ENCODE measurements around the gene UGT1A1.

The UGT1A1 gene

DNA sequence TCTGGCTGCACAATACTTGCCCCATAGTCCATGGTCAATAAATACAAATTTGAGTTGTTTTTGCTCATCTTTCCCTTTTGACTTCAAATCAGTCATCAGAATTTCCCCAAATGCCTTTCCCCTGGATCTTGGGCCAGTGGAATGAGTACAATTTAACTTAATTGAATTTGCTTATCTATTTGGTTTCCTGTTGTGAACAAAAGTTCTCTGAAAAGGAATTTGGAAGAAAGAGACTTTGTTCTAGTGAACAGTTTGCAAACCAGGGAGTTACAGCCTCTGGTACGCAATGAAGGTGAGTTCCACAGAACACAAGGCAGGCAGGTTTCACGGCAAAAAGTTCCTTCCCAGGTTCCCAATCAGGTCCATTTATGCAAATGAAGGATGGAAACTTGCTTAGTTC lies 1.2 kb upstream of the UGT1A1 start:
- DNase-seq = no peak

- DNase-seq = no peak
Measured at GRCh38 chr2:233761040-233761769, 1.1 kb downstream of the UGT1A1 start.

GRCh38 chr2:233764264-233764663 lies 4.2 kb downstream of the UGT1A1 start:
- no peak for DNase-seq

GRCh38 chr2:233764761-233765160 lies 4.7 kb downstream of the UGT1A1 start:
- DNase-seq = no peak

DNA sequence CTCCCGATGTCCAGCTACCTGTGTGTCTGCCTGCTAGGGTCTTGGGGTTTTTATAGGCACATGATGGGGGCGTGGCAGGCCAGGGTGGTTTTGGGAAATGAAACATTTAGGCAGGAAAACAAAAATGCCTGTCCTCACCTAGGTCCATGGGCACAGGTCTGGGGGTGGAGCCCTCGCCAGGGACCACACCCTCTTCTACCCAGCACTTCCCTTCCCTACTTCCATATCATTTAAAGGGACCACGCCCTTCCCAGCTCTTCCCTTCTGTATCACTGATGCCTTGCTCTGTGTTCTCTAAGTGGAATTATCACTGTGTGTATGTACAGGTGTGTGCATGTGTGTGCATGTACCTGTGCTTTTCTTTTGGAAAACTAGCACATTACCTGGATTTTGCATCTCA lies 6.3 kb downstream of the UGT1A1 start:
- DNase-seq = no peak

DNA sequence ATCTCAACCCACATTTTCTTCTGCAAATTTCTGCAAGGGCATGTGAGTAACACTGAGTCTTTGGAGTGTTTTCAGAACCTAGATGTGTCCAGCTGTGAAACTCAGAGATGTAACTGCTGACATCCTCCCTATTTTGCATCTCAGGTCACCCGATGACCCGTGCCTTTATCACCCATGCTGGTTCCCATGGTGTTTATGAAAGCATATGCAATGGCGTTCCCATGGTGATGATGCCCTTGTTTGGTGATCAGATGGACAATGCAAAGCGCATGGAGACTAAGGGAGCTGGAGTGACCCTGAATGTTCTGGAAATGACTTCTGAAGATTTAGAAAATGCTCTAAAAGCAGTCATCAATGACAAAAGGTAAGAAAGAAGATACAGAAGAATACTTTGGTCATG lies 8.0 kb downstream of the UGT1A1 start:
- no peak for DNase-seq

DNA sequence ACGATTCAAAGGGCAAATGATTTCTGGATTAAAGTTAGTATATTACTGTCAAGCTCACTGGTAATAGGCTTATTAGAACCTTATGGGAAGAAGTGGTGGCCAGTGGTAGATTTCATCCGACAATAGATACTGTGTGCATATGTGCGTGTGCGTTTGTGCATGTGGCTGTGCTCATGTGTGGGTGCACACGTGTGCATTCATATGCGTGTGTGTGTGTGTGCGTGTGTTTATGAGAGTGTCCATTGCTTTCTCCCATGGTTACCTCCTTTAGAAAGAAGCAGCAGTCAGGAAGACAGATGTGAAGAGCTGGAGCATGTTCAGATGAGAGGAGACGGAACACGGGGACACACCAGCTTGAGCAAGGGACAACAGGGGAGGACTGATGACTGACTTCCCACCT lies 9.2 kb downstream of the UGT1A1 start:
- no peak for DNase-seq

GRCh38 chr2:233772153-233772552 lies 12.1 kb downstream of the UGT1A1 start:
- no peak for DNase-seq

GRCh38 chr2:233772583-233772982 lies 12.5 kb downstream of the UGT1A1 start:
- no peak for DNase-seq

GRCh38 chr2:233773854-233774253 lies 13.8 kb downstream of the UGT1A1 start:
- DNase-seq = no peak

- DNase-seq = no peak
Measured at GRCh38 chr2:233775414-233775813, 15.3 kb downstream of the UGT1A1 start.

DNA sequence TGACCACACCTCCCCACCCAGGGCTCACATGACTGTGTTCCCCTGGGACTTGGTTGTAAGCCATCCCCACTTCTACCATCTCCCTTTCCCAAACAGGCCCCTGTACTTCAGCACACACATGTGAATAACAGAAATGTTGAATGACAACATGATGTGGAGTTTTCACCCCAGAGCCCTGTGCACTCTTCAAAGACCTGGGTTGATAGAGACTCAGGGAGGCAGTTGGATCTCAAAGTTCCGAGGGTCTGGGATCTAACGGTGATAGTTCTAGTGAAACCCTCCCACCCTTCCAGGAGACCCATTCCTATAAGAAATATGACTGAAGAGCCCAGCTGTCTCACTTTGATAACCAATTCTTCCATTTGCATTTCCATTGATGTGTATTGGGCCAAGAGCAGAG lies 18.0 kb downstream of the UGT1A1 start, which contains the start of gene MROH2A:
MROH2A (plus strand) TSS at position 301 of the 400 bp plus-strand sequence. CDS start 1,029 bp downstream, outside the sequence.
- DNase-seq = no peak

DNA sequence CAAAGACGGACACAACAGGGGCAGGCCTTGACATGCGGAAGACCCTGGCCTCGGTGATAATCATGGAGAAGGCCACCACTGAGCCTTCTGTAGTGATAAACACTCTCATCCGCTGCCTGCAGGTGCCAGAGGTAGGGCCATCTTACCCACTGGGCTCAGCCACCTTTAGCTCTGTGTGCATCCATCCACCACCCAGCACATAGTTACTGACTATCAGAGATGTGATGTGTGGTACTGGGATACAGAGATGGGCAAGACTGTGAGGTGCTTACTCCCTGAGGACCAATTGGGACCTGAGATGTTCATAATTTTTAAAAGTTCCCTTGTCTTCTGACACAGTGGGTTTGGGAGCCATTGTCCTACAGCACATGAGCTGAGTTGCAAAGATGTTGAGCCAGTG lies 19.7 kb downstream of the UGT1A1 start:
- no peak for DNase-seq

- no peak for DNase-seq
Measured at GRCh38 chr2:233780771-233781170, 20.7 kb downstream of the UGT1A1 start.

GRCh38 chr2:233789554-233789953 lies 29.5 kb downstream of the UGT1A1 start:
- no peak for DNase-seq

GRCh38 chr2:233791151-233791882 lies 31.2 kb downstream of the UGT1A1 start:
- no peak for DNase-seq

GRCh38 chr2:233791883-233792329 lies 31.8 kb downstream of the UGT1A1 start:
- no peak for DNase-seq

- no peak for DNase-seq
Measured at GRCh38 chr2:233792720-233793119, 32.6 kb downstream of the UGT1A1 start.

DNA sequence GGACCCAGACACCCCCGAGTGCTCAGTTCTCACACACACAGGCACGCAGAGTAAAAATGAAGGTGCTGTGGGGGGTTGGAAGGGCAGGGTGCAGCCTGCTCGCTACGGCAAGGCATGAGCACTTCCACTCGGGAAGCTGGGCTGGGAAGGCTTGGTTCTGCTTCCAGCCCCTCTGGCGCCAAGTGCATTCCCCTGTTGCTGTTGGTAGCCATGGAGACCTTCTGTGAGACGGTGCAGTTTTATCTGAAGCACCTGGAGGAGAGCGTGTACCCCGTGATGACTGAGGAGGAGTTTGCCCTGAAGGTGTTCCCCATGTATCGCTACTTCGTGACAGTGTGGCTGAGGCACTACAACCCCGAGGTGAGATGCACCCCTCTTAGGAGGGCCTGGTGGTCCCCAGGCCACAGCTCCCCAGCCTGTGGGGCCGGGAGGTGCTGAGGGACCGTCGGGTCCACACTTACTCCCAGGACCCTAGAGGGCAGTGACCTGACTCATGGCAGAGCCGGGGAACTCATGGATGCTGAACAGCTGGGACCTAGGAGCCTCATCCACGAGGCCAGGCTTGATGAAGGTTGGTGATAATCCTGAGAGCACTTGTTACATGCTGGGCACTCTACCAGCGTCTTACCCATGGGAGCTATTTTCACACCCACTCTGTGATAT lies 33.5 kb downstream of the UGT1A1 start:
- DNase-seq = no peak

GRCh38 chr2:233794128-233794658 lies 34.1 kb downstream of the UGT1A1 start:
- DNase-seq = no peak

GRCh38 chr2:233795735-233796171 lies 35.7 kb downstream of the UGT1A1 start:
- no peak for DNase-seq

DNA sequence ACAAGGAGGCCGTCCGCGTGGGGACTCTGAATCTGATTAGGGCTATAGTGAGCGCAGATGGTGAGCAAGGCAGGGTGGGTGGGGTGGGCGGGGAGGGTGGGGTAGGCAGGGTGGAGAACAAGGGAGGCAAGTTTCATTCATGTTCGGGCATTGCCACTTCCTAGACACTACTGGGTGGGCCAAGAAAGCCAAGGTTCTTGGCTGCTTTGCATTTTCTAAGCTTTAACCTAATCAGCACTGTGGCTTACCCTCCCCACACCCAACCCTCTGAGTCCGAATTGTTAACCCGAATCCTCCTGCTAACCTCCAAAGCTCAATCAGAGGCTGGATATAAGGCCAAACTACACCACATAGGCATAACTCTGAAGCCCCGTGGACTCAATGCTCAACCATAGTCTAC lies 36.2 kb downstream of the UGT1A1 start:
- no peak for DNase-seq

DNA sequence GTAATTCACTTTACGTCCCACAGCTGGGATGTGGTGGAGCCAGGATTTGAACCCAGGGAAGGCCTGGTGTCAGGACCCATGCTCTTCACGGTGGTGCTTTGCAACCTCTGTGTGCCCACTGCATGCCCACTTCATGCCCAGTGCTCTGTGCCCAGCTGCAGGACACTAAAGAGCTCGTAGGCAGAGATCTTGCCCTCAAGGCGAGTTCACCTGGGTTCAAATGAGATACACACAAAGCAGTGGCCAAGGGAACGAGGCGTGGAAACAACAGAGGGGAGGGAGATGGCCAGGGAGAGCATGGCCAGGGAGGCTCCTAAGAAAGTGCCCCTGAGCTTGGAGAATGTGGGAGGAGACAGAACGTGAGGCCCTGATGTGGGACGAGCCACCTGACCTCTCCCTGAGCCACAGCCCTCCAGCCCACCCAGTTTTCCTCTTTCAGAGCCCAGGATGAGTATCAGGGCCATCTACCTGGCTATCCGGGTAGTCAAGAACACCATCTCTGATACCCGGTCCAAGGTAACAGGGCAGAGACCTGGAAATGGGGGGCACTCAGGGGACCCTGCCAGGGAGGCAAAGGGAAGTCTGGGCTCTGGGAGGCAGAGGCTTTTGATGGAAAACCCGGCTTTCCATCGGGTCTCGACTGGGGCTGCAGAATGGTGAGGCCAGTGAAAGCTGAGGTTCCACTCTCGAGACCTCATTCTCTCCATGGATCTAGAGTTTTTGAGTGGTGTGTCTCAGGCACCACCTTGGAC lies 38.4 kb downstream of the UGT1A1 start:
- DNase-seq = no peak
